NCI-H1048 (cell line): ENCODE data around the gene MUSTN1.

ENCODE experiments used
- DNase-seq: peaks from one replicate; lab custom pipeline; 2025; lab: John Stamatoyannopoulos, UW

MUSTN1 gene

DNA sequence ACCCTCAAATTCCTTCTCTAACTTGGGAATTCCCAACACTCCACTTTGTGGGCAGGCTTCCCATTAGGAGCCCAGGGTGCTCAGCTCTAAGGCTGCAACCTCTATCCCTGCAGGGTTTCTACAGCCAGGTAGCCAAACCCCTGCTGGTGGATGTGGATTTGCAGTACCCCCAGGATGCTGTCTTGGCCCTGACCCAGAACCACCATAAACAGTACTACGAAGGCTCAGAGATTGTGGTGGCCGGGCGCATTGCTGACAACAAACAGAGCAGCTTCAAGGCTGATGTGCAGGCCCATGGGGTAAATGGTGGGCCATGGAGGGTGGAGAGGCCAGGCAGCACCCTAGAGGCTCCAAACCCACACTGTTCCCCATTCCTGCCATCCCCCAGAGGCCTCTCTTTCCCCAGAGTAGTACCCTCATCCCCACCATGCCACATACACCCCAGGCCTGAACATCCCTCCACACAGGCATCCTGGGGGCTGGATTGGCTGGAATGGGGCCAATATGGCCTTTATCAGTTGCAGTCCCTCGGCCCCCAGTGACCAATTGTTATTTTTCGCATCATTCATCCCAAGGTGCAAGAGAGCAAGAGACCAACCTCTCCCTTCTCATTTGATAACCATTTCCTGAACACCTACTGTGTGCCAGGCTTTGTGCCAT lies 49.8 kb downstream of the MUSTN1 start:
- no peak for DNase-seq

DNA sequence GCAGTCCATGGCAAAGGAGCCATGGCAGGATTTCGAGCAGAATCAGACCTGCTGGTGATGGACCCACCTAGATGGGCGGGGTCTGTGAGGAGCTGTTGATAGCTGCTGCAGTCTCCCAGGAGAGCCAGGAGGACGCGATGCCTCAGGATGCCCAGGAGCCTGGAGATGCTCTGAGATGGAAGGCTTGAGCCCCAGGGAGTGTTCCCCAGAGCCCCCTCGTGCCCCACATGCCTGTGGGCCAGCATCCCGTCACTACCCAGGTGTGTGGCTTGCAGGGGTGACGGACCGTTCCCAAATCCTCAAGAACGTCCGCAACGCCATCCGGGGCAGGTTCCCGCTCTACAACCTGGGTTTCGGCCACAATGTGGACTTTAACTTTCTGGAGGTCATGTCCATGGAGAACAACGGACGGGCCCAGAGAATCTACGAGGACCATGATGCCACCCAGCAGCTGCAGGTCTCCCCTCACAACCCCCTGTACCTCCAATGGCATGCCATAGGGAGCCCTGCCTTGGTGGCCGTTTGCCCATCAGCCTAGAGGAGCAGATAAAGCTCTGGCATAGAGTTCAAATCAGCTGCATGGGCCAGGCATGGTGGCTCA lies 50.7 kb downstream of the MUSTN1 start:
- no peak for DNase-seq

GRCh38 chr3:52783211-52783555 lies 51.6 kb downstream of the MUSTN1 start:
- DNase-seq: no peak
